CD4-positive, alpha-beta T cell (primary cell): ENCODE measurements around the gene NOL3. TPM values are rescaled to one million over a fixed set of nuclear protein-coding genes. Genes with fewer than 3 reads are reported as not detected.

Source experiments
- ATAC-seq: fragments of 200-7000 bp; cut with Tn5 transposase; one replicate; pipeline ENCODE4 v1.10.0; 2022; ENCODE audit warnings: mild to moderate bottlenecking; ENCODE audit not compliant: poor library complexity
- CTCF ChIA-PET: fragments of 350-600 bp; sonication (Branson Sonifier 250); formaldehyde crosslinking; loops from one replicate; lab custom pipeline; 2021; ENCODE audit warnings: antibody characterized with exemption, inconsistent platforms; lab: Charles Lee
- POLR2A ChIA-PET: fragments of 350-600 bp; sonication (Branson Sonifier 250); formaldehyde crosslinking; loops from one replicate; lab custom pipeline; 2021; ENCODE audit warnings: antibody characterized with exemption, inconsistent platforms; lab: Charles Lee
- DNase-seq, 14 experiments: peaks; one replicate each; pipeline ENCODE4 v3.0.0-alpha.2; 2013 to 2020; ENCODE audit warnings: mixed read lengths in 2 of 14
- H3K27ac ChIP-seq, 2 donors: one replicate each; pipeline versions ENCODE4 v1.5.1 to v1.7.0; 2013; ENCODE audit warnings: low read length in 2 of 2, low read depth in 1 of 2, mild to moderate bottlenecking in 1 of 2
- H3K27me3 ChIP-seq, 2 experiments: 1 replicate in 1 of 2; 2 replicates in 1 of 2; pipeline versions ENCODE4 v1.6.1 to v1.7.0; 2013; ENCODE audit warnings: low read length in 2 of 2, control low read depth in 1 of 2, mild to moderate bottlenecking in 1 of 2, moderate library complexity in 1 of 2; ENCODE audit not compliant: insufficient read depth in 2 of 2, control insufficient read depth in 1 of 2
- H3K36me3 ChIP-seq: one replicate; pipeline ENCODE4 v1.6.1; 2013; ENCODE audit warnings: low read length, control low read depth; ENCODE audit not compliant: insufficient read depth
- H3K4me1 ChIP-seq: one replicate; pipeline ENCODE4 v1.6.1; 2013; ENCODE audit warnings: low read length, control low read depth; ENCODE audit not compliant: insufficient read depth
- H3K4me3 ChIP-seq: one replicate; pipeline ENCODE4 v1.5.1; 2013; ENCODE audit warnings: mild to moderate bottlenecking, low read length, moderate library complexity
- H3K9me3 ChIP-seq, 2 experiments: 1 replicate in 1 of 2; 2 replicates in 1 of 2; pipeline versions ENCODE4 v1.6.1 to v1.7.0; 2013; ENCODE audit warnings: low read length in 2 of 2, mild to moderate bottlenecking in 2 of 2, control low read depth in 1 of 2, moderate library complexity in 1 of 2; ENCODE audit not compliant: control insufficient read depth in 1 of 2, insufficient read depth in 1 of 2
- H3K27ac Mint-ChIP-seq: one replicate; pipeline ENCODE4 v1.8.0; 2020; ENCODE audit warnings: mixed read lengths
- H3K27me3 Mint-ChIP-seq: one replicate; pipeline ENCODE4 v1.8.0; 2021; ENCODE audit warnings: mixed read lengths
- H3K36me3 Mint-ChIP-seq: one replicate; pipeline ENCODE4 v1.8.0; 2021; ENCODE audit warnings: low read depth, mixed read lengths
- H3K4me1 Mint-ChIP-seq: one replicate; pipeline ENCODE4 v1.8.0; 2021; ENCODE audit warnings: low read depth, mixed read lengths
- H3K4me3 Mint-ChIP-seq: one replicate; pipeline ENCODE4 v1.8.0; 2020; ENCODE audit warnings: mild to moderate bottlenecking, mixed read lengths
- H3K9me3 Mint-ChIP-seq: one replicate; pipeline ENCODE4 v1.8.0; 2020; ENCODE audit warnings: mixed read lengths
- intact Hi-C, 2 experiments: fragments of 100-400 bp; cut with DNase I in 1 of 2; cut with micrococcal nuclease in 1 of 2; formaldehyde crosslinking; loops; one replicate each; pipeline versions ENCODE4 v1.15.1 to v1.9.0; 2023 to 2025; cut with DNase I, micrococcal nuclease
- total RNA-seq, 174 experiments: library from RNA in 2 of 174; stranded (reverse) in 2 of 174; gene quantifications; one replicate each; pipeline ENCODE4 v1.2.3 and lab custom pipeline; 2021 to 2026
- TF ChIP-seq, protein P1 (sequence below): fragments of 200-600 bp; IDR thresholded peaks from one replicate; pipeline ENCODE4 v1.8.0; 2022; ENCODE audit warnings: antibody characterized with exemption, mild to moderate bottlenecking

The NOL3 gene
- total RNA-seq, 2 experiments from 2014 or later = 1.1 to 1.2 TPM

DNA sequence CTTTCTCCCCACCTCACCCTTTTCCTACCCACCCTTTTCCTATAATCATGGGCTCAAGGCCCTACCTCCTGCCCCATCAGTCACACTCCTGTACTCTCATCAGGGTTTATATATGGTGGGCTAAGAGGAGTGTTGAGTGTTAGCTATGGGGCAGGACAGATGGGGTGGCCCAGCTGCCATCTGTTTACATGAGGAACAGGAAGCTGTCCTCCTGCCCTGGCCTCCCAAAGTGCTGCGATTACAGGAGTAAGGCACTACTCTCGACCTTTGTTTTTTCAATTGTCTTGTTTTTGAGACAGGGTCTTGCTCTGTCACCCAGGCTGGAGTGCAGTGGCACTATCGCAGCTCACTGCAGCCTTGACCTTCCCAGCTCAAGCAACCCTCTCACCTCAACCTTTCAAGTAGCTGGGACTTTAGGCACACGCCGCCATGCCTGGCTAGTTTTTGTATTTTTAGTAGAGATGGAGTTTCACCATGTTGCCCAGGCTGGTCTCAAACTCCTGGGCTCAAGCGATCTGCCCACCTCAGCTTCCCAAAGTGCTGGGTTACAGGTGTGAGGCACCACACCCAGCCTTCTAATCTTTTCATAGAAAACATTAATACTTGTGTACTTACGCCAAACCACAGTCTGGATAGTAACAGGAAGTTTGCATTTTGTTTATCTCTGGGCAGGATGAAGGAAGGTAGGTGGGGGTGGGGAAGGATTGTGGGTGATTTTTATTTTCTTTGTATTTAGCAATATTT lies 12.3 kb upstream of the NOL3 start:
- no peak for ATAC-seq
- TF ChIP-seq, protein P1, sequence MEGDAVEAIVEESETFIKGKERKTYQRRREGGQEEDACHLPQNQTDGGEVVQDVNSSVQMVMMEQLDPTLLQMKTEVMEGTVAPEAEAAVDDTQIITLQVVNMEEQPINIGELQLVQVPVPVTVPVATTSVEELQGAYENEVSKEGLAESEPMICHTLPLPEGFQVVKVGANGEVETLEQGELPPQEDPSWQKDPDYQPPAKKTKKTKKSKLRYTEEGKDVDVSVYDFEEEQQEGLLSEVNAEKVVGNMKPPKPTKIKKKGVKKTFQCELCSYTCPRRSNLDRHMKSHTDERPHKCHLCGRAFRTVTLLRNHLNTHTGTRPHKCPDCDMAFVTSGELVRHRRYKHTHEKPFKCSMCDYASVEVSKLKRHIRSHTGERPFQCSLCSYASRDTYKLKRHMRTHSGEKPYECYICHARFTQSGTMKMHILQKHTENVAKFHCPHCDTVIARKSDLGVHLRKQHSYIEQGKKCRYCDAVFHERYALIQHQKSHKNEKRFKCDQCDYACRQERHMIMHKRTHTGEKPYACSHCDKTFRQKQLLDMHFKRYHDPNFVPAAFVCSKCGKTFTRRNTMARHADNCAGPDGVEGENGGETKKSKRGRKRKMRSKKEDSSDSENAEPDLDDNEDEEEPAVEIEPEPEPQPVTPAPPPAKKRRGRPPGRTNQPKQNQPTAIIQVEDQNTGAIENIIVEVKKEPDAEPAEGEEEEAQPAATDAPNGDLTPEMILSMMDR = no peak
- Mint-ChIP-seq H3K9me3 (no peaks in the 10 kb centered on the region), H3K4me1 (peaks cover 59% of the 10 kb centered on the region), H3K36me3 (peaks cover 20% of the 10 kb centered on the region), H3K27me3 (peaks cover 25% of the 10 kb centered on the region), H3K4me3 (peak overlapping the region; percentile 95), H3K27ac (peak overlapping the region; percentile 95)
- ChIA-PET CTCF (interaction anchor here (0.5 to 4.0 kb wide), 6 partner anchors 17 to 144 kb away, joined by 3 to 43 read pairs (median 10); no protein-coding TSS in a partner anchor), POLR2A (interaction anchor here (0.7 to 5.5 kb wide), 18 partner anchors 8 to 173 kb away, joined by 3 to 51 read pairs (median 5); partner anchors contain the start of genes B3GNT9, CBFB, MATCAP1 and NOL3)
- intact Hi-C loops = loop anchor here in 1 of 2 experiments (1.0 to 2.0 kb wide), 2 partner anchors 49 to 86 kb away; partner anchors contain the start of gene PHAF1
- Histone ChIP-seq H3K4me1 (peaks cover 90% of the 10 kb centered on the region), H3K36me3 (no peaks in the 10 kb centered on the region), H3K27me3 (peaks cover 12 to 18% of the 10 kb centered on the region in 2 experiments), H3K27ac (peak overlapping the region; percentile 81 to 98), H3K9me3 (peaks cover 0 to 3% of the 10 kb centered on the region in 2 experiments), H3K4me3 (peak overlapping the region; percentile 100)
- DNase-seq = peak in 3 of 14 experiments; percentile 61 to 82 (median 65)

DNA sequence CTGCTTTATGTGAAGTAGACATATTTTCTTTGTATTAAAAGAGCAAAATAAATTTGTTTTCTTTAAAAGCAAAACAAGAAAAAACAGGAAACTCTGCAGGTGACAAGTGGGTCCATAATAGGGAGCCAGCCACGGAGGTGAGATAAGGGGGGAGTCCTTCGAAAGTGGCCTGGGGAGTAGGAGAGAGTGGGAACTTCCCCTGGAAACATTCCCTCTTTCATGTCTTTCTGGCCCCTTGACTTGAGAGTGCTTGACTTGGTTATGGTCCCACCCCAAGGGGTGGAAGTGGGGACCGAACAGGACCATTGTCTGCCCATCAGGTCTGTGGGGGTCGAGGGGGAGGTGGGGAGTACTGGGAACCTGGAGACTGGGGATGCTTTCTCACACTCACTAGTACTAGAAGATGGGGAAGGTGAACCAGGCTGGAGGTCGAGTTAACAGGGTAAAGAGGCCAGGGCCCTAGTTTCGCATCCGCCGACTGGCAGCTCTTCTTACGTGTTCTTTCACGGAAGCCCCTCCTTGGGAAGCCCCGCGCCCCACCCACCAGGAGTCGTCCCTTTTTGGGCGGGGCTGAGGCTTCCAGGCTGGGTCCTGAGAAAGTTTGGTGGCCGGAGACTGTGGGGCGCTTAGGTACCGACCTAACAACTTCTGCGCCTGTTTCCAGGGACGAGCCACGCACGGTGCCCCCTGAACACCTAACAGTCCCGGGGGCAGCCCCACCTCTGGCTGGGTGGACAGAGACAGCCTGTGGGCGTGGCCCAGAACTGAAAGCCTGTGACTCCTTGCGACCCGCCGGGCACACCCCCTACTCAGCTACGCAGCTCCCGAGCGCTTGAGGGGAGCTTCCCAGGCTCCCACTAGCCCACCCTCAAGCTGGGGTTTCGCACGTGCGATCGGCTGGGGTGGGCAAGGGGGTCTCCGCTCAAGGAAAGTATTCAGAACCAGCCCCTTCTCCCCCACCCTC lies 11.4 kb upstream of the NOL3 start:
- ATAC-seq = peak; percentile 31
- Histone ChIP-seq H3K36me3 (no peaks in the 10 kb centered on the region), H3K27me3 (peaks cover 18 to 25% of the 10 kb centered on the region in 2 experiments), H3K4me3 (peak overlapping the region; percentile 100), H3K27ac (peak overlapping the region; percentile 81 to 98), H3K9me3 (peaks cover 0 to 6% of the 10 kb centered on the region in 2 experiments), H3K4me1 (peaks cover 93% of the 10 kb centered on the region)
- ChIA-PET CTCF (interaction anchor here (0.9 to 4.0 kb wide), 6 partner anchors 8 to 141 kb away, joined by 3 to 20 read pairs (median 8); partner anchors contain the start of genes B3GNT9 and MATCAP1), POLR2A (interaction anchor here (0.6 to 5.5 kb wide), 17 partner anchors 9 to 607 kb away, joined by 3 to 51 read pairs (median 5); partner anchors contain the start of genes B3GNT9, CBFB, CKLF and MATCAP1)
- intact Hi-C loops = loop anchor here in 1 of 2 experiments (1.0 to 2.0 kb wide), 2 partner anchors 50 to 85 kb away; partner anchors contain the start of gene PHAF1
- Mint-ChIP-seq H3K4me1 (peaks cover 58% of the 10 kb centered on the region), H3K9me3 (no peaks in the 10 kb centered on the region), H3K27me3 (peaks cover 30% of the 10 kb centered on the region), H3K27ac (peak overlapping the region; percentile 95), H3K36me3 (peaks cover 20% of the 10 kb centered on the region), H3K4me3 (peak overlapping the region; percentile 95)
- peak; percentile 65 to 93 (median 76) for DNase-seq
- TF ChIP-seq, protein P1 = no peak
